G401 (cell line): ENCODE results near the gene MYL3. TPM values are rescaled to one million over a fixed set of nuclear protein-coding genes. Genes with fewer than 3 reads are reported as not detected.

Experiments used
- total RNA-seq: library from RNA; depleted of rRNA; stranded (reverse); fragments of >200 nt; shearing (Covaris generic); gene quantifications from 2 replicates; pipeline ENCODE4 v1.2.3, GENCODE V29; 2014; rRNA removed

The MYL3 gene
- total RNA-seq, 1 experiment from 2014 or later = 7.4 TPM

Other genes with a start within 250 kb of the MYL3 start
- gene ALS2CL, start 169.8 kb downstream of the MYL3 start, total RNA-seq = 0.20 and 0.31 TPM in 2 replicates
- not detected in 2 replicates for gene TMIE, start 162.1 kb downstream of the MYL3 start, total RNA-seq
- not detected in 2 replicates for gene PRSS50, start 145.6 kb downstream of the MYL3 start, total RNA-seq
- gene PTH1R, start 14.3 kb upstream of the MYL3 start, total RNA-seq = 14.8 and 23.6 TPM in 2 replicates
- 31.0 and 37.7 TPM in 2 replicates for gene CCDC12, start 113.3 kb upstream of the MYL3 start, total RNA-seq
- 11.8 and 27.2 TPM in 2 replicates for gene NBEAL2, start 116.2 kb upstream of the MYL3 start, total RNA-seq